ENCODE measurements around the gene MERTK. TPM values are rescaled to one million over a fixed set of nuclear protein-coding genes. Genes with fewer than 3 reads are reported as not detected.
A peak's percentile ranks its signal among the peaks of the same experiment; 100 is the strongest.

MERTK gene
- total RNA-seq, 1 donor from 2014 or later = 27.1 TPM

DNA sequence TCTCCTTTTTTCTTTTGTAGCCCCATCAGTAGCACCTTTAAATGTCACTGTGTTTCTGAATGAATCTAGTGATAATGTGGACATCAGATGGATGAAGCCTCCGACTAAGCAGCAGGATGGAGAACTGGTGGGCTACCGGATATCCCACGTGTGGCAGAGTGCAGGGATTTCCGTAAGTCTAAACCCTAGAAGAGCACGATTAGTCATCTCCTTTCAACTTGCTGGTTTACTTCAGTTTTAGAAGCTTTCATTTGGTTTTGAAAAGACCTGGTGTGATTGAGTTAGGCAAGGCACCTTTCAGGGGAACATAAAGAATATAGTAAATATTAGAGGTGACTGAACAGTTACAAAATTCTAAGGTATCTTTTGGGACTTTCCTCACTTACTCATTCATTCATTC lies 84.4 kb downstream of the MERTK start:
- H3K4me3 Mint-ChIP-seq = no peak overlapping the region
- H3K36me3 Mint-ChIP-seq = peaks cover 41% of the 10 kb centered on the region

DNA sequence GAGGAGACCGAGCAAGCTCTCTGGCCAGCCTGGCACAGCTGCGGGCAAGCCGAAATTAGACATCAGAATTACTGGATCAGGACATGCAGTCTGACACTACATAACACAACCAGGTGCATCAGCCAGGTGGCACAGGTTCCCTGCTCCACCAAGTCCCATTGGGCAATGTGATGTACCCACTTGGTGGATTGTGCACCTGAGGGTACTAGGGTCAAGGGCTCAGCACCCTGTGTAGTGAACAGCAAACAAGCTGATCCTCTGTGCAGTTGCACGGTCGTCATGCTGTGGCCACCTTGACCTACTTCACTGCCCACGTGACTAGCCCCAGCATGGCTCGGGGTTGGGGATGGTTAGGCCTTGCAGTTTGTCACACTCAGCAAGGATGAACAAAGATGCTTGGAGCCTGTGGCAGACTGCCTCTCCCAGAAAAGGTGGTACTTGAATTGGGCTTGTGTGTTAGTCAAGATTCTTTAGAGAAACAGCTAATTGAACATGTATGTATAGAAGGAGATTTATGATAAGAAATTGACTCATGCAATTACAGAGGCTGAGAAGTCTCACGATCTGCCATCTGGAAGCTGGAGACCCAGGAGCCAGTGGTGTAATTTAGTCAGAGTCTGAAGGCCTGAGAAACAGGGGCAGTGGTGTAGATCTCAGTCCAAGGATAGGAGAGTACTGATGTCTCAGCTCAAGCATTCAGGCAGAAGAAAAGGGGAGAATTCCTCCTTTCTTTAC lies 85.2 kb downstream of the MERTK start:
- no peak overlapping the region for H3K4me3 Mint-ChIP-seq
- no peaks in the 10 kb centered on the region for H3K9me3 Mint-ChIP-seq
- no peak overlapping the region for H3K27ac Mint-ChIP-seq

More for the DNA sequence above, 84.4 kb downstream of the MERTK start:
- no peak overlapping the region for H3K27ac Mint-ChIP-seq
- TF ChIP-seq, protein P1, sequence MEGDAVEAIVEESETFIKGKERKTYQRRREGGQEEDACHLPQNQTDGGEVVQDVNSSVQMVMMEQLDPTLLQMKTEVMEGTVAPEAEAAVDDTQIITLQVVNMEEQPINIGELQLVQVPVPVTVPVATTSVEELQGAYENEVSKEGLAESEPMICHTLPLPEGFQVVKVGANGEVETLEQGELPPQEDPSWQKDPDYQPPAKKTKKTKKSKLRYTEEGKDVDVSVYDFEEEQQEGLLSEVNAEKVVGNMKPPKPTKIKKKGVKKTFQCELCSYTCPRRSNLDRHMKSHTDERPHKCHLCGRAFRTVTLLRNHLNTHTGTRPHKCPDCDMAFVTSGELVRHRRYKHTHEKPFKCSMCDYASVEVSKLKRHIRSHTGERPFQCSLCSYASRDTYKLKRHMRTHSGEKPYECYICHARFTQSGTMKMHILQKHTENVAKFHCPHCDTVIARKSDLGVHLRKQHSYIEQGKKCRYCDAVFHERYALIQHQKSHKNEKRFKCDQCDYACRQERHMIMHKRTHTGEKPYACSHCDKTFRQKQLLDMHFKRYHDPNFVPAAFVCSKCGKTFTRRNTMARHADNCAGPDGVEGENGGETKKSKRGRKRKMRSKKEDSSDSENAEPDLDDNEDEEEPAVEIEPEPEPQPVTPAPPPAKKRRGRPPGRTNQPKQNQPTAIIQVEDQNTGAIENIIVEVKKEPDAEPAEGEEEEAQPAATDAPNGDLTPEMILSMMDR (IDR thresholded peaks at IDR 0.05; ENCODE audit: unreplicated experiment) = no peak
- H3K4me1 Mint-ChIP-seq = peaks cover 40% of the 10 kb centered on the region
- peaks cover under 1% of the 10 kb centered on the region for H3K9me3 Mint-ChIP-seq
- H3K27me3 Mint-ChIP-seq (ENCODE audit: low read depth) = no peaks in the 10 kb centered on the region
- DNase-seq (ENCODE audit: low spot score in 2 of 2, unreplicated experiment in 2 of 2) = no peak

DNA sequence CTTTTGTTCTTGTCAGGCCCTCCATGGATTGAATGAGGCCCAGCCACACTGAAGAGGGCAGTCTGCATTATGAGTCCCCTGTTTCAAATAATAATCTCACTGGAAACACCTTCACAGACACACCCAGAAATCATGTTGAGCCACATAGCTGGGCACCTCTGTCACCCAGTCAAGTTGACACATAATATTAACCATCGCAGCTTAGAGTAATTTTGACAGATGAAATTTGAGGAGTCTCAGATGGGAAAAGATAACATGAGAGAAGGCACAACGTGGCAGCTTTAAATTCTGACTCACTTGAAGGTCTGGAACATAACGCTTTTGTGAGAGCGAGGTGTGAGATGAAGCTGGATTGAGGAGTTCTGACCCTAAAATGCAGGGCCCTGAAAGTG lies 85.8 kb downstream of the MERTK start:
- TF ChIP-seq, protein P1 (IDR thresholded peaks at IDR 0.05; ENCODE audit: unreplicated experiment) = no peak
- Mint-ChIP-seq H3K9me3 (no peaks in the 10 kb centered on the region), H3K36me3 (peaks cover 38% of the 10 kb centered on the region), H3K27me3 (ENCODE audit: low read depth) (no peaks in the 10 kb centered on the region), H3K4me1 (peaks cover 40% of the 10 kb centered on the region), H3K4me3 (no peak overlapping the region), H3K27ac (no peak overlapping the region)
- no peak for DNase-seq (ENCODE audit: low spot score in 2 of 2, unreplicated experiment in 2 of 2)

More for the DNA sequence above, 85.2 kb downstream of the MERTK start:
- H3K36me3 Mint-ChIP-seq = peaks cover 38% of the 10 kb centered on the region
- peaks cover 42% of the 10 kb centered on the region for H3K4me1 Mint-ChIP-seq
- no peak for DNase-seq (ENCODE audit: low spot score in 2 of 2, unreplicated experiment in 2 of 2)
- no peaks in the 10 kb centered on the region for H3K27me3 Mint-ChIP-seq (ENCODE audit: low read depth)
- TF ChIP-seq, protein P1 (IDR thresholded peaks at IDR 0.05; ENCODE audit: unreplicated experiment) = no peak

DNA sequence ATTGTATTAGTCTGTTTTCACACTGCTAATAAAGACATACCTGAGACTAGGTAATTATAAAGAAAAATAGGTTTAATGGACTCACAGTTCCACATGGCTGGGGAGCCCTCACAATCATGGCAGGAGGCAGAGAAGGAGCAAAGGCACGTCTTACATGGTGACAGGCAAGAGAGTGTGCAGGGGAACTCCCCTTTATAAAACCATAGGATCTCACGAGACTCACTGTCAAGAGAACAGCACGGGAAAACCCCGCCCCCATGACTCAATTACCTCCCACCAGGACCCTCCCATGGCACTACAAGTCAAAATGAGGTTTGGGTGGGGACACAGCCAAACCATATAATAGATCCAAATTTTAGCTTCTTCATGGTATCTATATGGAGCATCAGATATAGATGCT lies 87.1 kb downstream of the MERTK start:
- Mint-ChIP-seq H3K36me3 (peaks cover 39% of the 10 kb centered on the region), H3K27me3 (ENCODE audit: low read depth) (no peaks in the 10 kb centered on the region), H3K4me3 (no peak overlapping the region), H3K4me1 (peaks cover 34% of the 10 kb centered on the region), H3K27ac (no peak overlapping the region), H3K9me3 (no peaks in the 10 kb centered on the region)
- DNase-seq (ENCODE audit: low spot score in 2 of 2, unreplicated experiment in 2 of 2) = no peak
- TF ChIP-seq, protein P1 (IDR thresholded peaks at IDR 0.05; ENCODE audit: unreplicated experiment) = no peak

DNA sequence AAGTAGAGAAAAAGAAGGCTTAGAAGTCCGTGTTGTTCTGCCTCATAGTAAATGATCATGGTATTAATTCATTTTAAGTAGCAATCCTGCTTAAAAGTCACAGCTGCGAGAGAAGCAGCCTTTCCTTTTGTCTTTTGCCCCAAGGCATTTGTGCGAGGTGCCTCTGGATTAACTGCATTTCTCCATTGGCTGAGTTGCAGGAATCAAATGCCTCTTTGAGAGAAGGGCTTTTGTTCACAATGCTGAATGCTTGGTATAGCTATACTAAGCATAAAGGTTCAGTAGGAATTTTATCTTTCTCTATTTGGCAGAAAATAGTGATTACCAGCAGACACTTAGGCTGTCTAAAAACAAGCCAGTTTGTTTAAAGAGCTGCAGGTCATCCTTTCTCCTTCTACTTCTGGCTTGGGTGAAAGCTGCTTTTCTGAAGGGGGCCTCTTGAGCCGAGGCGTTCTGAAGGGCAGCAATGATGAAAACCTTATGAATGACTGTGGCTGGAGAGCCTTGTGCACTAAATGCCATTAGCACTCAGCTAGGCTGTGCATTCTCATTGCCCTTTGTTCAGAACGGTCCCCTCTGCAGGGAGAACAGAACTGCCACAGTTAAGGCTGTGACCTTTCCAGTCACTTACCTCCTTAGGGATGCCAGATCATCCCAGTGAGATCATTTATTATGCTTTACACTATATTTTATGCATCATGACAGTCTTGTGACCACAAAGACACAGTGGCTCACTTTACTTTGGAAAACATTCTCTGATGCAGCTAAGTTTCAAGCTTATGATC lies 87.9 kb downstream of the MERTK start:
- TF ChIP-seq, protein P1 (IDR thresholded peaks at IDR 0.05; ENCODE audit: unreplicated experiment) = no peak
- no peak overlapping the region for H3K4me3 Mint-ChIP-seq
- peak overlapping the region; percentile 84 for H3K27ac Mint-ChIP-seq
- peaks cover 34% of the 10 kb centered on the region for H3K4me1 Mint-ChIP-seq
- peaks cover 43% of the 10 kb centered on the region for H3K36me3 Mint-ChIP-seq
- DNase-seq (ENCODE audit: low spot score in 2 of 2, unreplicated experiment in 2 of 2) = no peak
- no peaks in the 10 kb centered on the region for H3K27me3 Mint-ChIP-seq (ENCODE audit: low read depth)
- H3K9me3 Mint-ChIP-seq = no peaks in the 10 kb centered on the region
